ENCODE results near the gene CREBBP. TPM values are rescaled to one million over a fixed set of nuclear protein-coding genes. Genes with fewer than 3 reads are reported as not detected.

CREBBP gene
- total RNA-seq, 1 donor from 2014 or later = 151 TPM

- no peaks in the 10 kb centered on the region for H3K4me1 Mint-ChIP-seq
- DNase-seq (ENCODE audit: low spot score in 2 of 2, unreplicated experiment in 2 of 2) = no peak
- H3K36me3 Mint-ChIP-seq = peaks cover 61% of the 10 kb centered on the region
- H3K27ac Mint-ChIP-seq = no peak overlapping the region
- no peaks in the 10 kb centered on the region for H3K9me3 Mint-ChIP-seq
- no peaks in the 10 kb centered on the region for H3K27me3 Mint-ChIP-seq (ENCODE audit: low read depth)
- H3K4me3 Mint-ChIP-seq = no peak overlapping the region
- TF ChIP-seq CTCF (IDR thresholded peaks at IDR 0.05; ENCODE audit: unreplicated experiment) = no peak
Observed at GRCh38 chr16:3738128-3738527, 142.4 kb downstream of the CREBBP start.

- Mint-ChIP-seq H3K27me3 (ENCODE audit: low read depth) (no peaks in the 10 kb centered on the region), H3K27ac (no peak overlapping the region), H3K36me3 (peaks cover 60% of the 10 kb centered on the region), H3K4me1 (no peaks in the 10 kb centered on the region), H3K9me3 (no peaks in the 10 kb centered on the region), H3K4me3 (no peak overlapping the region)
- no peak for TF ChIP-seq CTCF (IDR thresholded peaks at IDR 0.05; ENCODE audit: unreplicated experiment)
- DNase-seq (ENCODE audit: low spot score in 2 of 2, unreplicated experiment in 2 of 2) = no peak
Observed at GRCh38 chr16:3737181-3737580, 143.3 kb downstream of the CREBBP start.

GRCh38 chr16:3736116-3736515, 144.4 kb downstream of the CREBBP start:
- Mint-ChIP-seq H3K36me3 (peaks cover 63% of the 10 kb centered on the region), H3K27me3 (ENCODE audit: low read depth) (no peaks in the 10 kb centered on the region), H3K27ac (no peak overlapping the region), H3K4me1 (no peaks in the 10 kb centered on the region), H3K4me3 (no peak overlapping the region), H3K9me3 (no peaks in the 10 kb centered on the region)
- no peak for TF ChIP-seq CTCF (IDR thresholded peaks at IDR 0.05; ENCODE audit: unreplicated experiment)
- DNase-seq (ENCODE audit: low spot score in 2 of 2, unreplicated experiment in 2 of 2) = no peak

- H3K9me3 Mint-ChIP-seq = no peaks in the 10 kb centered on the region
- DNase-seq (ENCODE audit: low spot score in 2 of 2, unreplicated experiment in 2 of 2) = no peak
- no peak overlapping the region for H3K4me3 Mint-ChIP-seq
- no peak overlapping the region for H3K27ac Mint-ChIP-seq
- no peaks in the 10 kb centered on the region for H3K27me3 Mint-ChIP-seq (ENCODE audit: low read depth)
- H3K4me1 Mint-ChIP-seq = no peaks in the 10 kb centered on the region
- peaks cover 60% of the 10 kb centered on the region for H3K36me3 Mint-ChIP-seq
- no peak for TF ChIP-seq CTCF (IDR thresholded peaks at IDR 0.05; ENCODE audit: unreplicated experiment)
Observed at GRCh38 chr16:3735541-3735940, 145.0 kb downstream of the CREBBP start.

- no peak overlapping the region for H3K4me3 Mint-ChIP-seq
- no peaks in the 10 kb centered on the region for H3K9me3 Mint-ChIP-seq
- DNase-seq (ENCODE audit: low spot score in 2 of 2, unreplicated experiment in 2 of 2) = no peak
- H3K27ac Mint-ChIP-seq = peak overlapping the region; percentile 61
- no peak for TF ChIP-seq CTCF (IDR thresholded peaks at IDR 0.05; ENCODE audit: unreplicated experiment)
- H3K4me1 Mint-ChIP-seq = no peaks in the 10 kb centered on the region
- H3K27me3 Mint-ChIP-seq (ENCODE audit: low read depth) = no peaks in the 10 kb centered on the region
- H3K36me3 Mint-ChIP-seq = peaks cover 61% of the 10 kb centered on the region
Observed at GRCh38 chr16:3734758-3735221, 145.7 kb downstream of the CREBBP start.

All from mesothelial cell of epicardium (in vitro differentiated cells).